ENCODE data around the gene FGF5. TPM values are rescaled to one million over a fixed set of nuclear protein-coding genes. Genes with fewer than 3 reads are reported as not detected.

Gene FGF5
- total RNA-seq, 1 donor from 2014 or later: 2.1 TPM

GRCh38 chr4:80263541-80264351, 2.7 kb upstream of the FGF5 start:
- FAIRE-seq: no peak
- H3K27me3 Mint-ChIP-seq (ENCODE audit: low read depth, unreplicated experiment): peaks cover 89% of the 10 kb centered on the region
- H3K4me1 Mint-ChIP-seq (ENCODE audit: low read depth, unreplicated experiment): peaks cover 9% of the 10 kb centered on the region

GRCh38 chr4:80264352-80264647, 2.2 kb upstream of the FGF5 start:
- peak overlapping the region; percentile 93 for H3K4me2 ChIP-seq (ENCODE audit: low read length)
- H3K9ac ChIP-seq (ENCODE audit: low read length): peak overlapping the region; percentile 26
- H3K36me3 ChIP-seq (ENCODE audit: insufficient read depth, low read length): no peaks in the 10 kb centered on the region
- DNase-seq (ENCODE audit: low read depth) (no peak), FAIRE-seq (no peak)
- no peaks in the 10 kb centered on the region for H3K9me3 ChIP-seq (ENCODE audit: insufficient read depth, low read depth, low read length)
- H2AFZ ChIP-seq (ENCODE audit: low read depth, low read length): no peak overlapping the region
- Mint-ChIP-seq H3K27ac (ENCODE audit: unreplicated experiment) (no peak overlapping the region), H3K27me3 (ENCODE audit: low read depth, unreplicated experiment) (peaks cover 89% of the 10 kb centered on the region), H3K4me3 (ENCODE audit: unreplicated experiment) (no peak overlapping the region), H3K9me3 (ENCODE audit: unreplicated experiment) (no peaks in the 10 kb centered on the region), H3K36me3 (ENCODE audit: low read depth, unreplicated experiment) (no peaks in the 10 kb centered on the region), H3K4me1 (ENCODE audit: low read depth, unreplicated experiment) (peaks cover 9% of the 10 kb centered on the region)
- peak overlapping the region; percentile 51 for H3K4me3 ChIP-seq (ENCODE audit: insufficient read depth, low read depth, low read length)
- H3K27ac ChIP-seq (ENCODE audit: low read depth, low read length): no peak overlapping the region
- H3K79me2 ChIP-seq (ENCODE audit: insufficient read depth, low read length): peaks cover 43% of the 10 kb centered on the region
- H4K20me1 ChIP-seq (ENCODE audit: insufficient read depth, low read length): peaks cover 19% of the 10 kb centered on the region
- H3K27me3 ChIP-seq (ENCODE audit: insufficient read depth, low read length): no peaks in the 10 kb centered on the region
- no peak for TF ChIP-seq CTCF (IDR thresholded peaks at IDR 0.05; ENCODE audit: insufficient read depth, low read depth, low read length)
- TF ChIP-seq EZH2 (IDR thresholded peaks at IDR 0.05; ENCODE audit: insufficient read depth, low read length): no peak
- peaks cover 20% of the 10 kb centered on the region for H3K4me1 ChIP-seq (ENCODE audit: insufficient read depth, low read length)

More at GRCh38 chr4:80263541-80264351, 2.7 kb upstream of the FGF5 start:
- no peaks in the 10 kb centered on the region for H3K9me3 ChIP-seq (ENCODE audit: insufficient read depth, low read depth, low read length)
- Mint-ChIP-seq H3K36me3 (ENCODE audit: low read depth, unreplicated experiment) (no peaks in the 10 kb centered on the region), H3K9me3 (ENCODE audit: unreplicated experiment) (no peaks in the 10 kb centered on the region), H3K4me3 (ENCODE audit: unreplicated experiment) (no peak overlapping the region), H3K27ac (ENCODE audit: unreplicated experiment) (no peak overlapping the region)
- peaks cover 20% of the 10 kb centered on the region for H3K4me1 ChIP-seq (ENCODE audit: insufficient read depth, low read length)
- peaks cover 14% of the 10 kb centered on the region for H4K20me1 ChIP-seq (ENCODE audit: insufficient read depth, low read length)
- TF ChIP-seq EZH2 (IDR thresholded peaks at IDR 0.05; ENCODE audit: insufficient read depth, low read length) (no peak), CTCF (IDR thresholded peaks at IDR 0.05; ENCODE audit: insufficient read depth, low read depth, low read length) (no peak)
- H3K4me3 ChIP-seq (ENCODE audit: insufficient read depth, low read depth, low read length): peak overlapping the region; percentile 51
- H3K36me3 ChIP-seq (ENCODE audit: insufficient read depth, low read length): no peaks in the 10 kb centered on the region
- no peaks in the 10 kb centered on the region for H3K27me3 ChIP-seq (ENCODE audit: insufficient read depth, low read length)
- peak overlapping the region; percentile 93 for H3K4me2 ChIP-seq (ENCODE audit: low read length)
- no peak overlapping the region for H3K27ac ChIP-seq (ENCODE audit: low read depth, low read length)
- DNase-seq (ENCODE audit: low read depth): no peak
- peaks cover 38% of the 10 kb centered on the region for H3K79me2 ChIP-seq (ENCODE audit: insufficient read depth, low read length)
- H2AFZ ChIP-seq (ENCODE audit: low read depth, low read length): peak overlapping the region; percentile 62
- H3K9ac ChIP-seq (ENCODE audit: low read length): peak overlapping the region; percentile 26

GRCh38 chr4:80264825-80265224, 1.6 kb upstream of the FGF5 start:
- peak overlapping the region; percentile 93 for H3K4me3 Mint-ChIP-seq (ENCODE audit: unreplicated experiment)
- Histone ChIP-seq H3K27me3 (ENCODE audit: insufficient read depth, low read length) (no peaks in the 10 kb centered on the region), H3K27ac (ENCODE audit: low read depth, low read length) (no peak overlapping the region), H3K79me2 (ENCODE audit: insufficient read depth, low read length) (peaks cover 49% of the 10 kb centered on the region), H4K20me1 (ENCODE audit: insufficient read depth, low read length) (peaks cover 23% of the 10 kb centered on the region), H3K9ac (ENCODE audit: low read length) (peak overlapping the region; percentile 98), H3K4me2 (ENCODE audit: low read length) (peak overlapping the region; percentile 93), H3K36me3 (ENCODE audit: insufficient read depth, low read length) (no peaks in the 10 kb centered on the region), H2AFZ (ENCODE audit: low read depth, low read length) (no peak overlapping the region), H3K4me3 (ENCODE audit: insufficient read depth, low read depth, low read length) (peak overlapping the region; percentile 94), H3K9me3 (ENCODE audit: insufficient read depth, low read depth, low read length) (no peaks in the 10 kb centered on the region), H3K4me1 (ENCODE audit: insufficient read depth, low read length) (peaks cover 22% of the 10 kb centered on the region)
- no peak for TF ChIP-seq EZH2 (IDR thresholded peaks at IDR 0.05; ENCODE audit: insufficient read depth, low read length)
- no peak for TF ChIP-seq CTCF (IDR thresholded peaks at IDR 0.05; ENCODE audit: insufficient read depth, low read depth, low read length)
- FAIRE-seq (no peak), DNase-seq (ENCODE audit: low read depth) (no peak)
- peaks cover 89% of the 10 kb centered on the region for H3K27me3 Mint-ChIP-seq (ENCODE audit: low read depth, unreplicated experiment)
- no peaks in the 10 kb centered on the region for H3K9me3 Mint-ChIP-seq (ENCODE audit: unreplicated experiment)
- no peak overlapping the region for H3K27ac Mint-ChIP-seq (ENCODE audit: unreplicated experiment)
- H3K4me1 Mint-ChIP-seq (ENCODE audit: low read depth, unreplicated experiment): peaks cover 9% of the 10 kb centered on the region
- no peaks in the 10 kb centered on the region for H3K36me3 Mint-ChIP-seq (ENCODE audit: low read depth, unreplicated experiment)

Data from astrocyte (in vitro differentiated cells and primary cell).